Measurements from ENCODE around the gene SDK1.

The SDK1 gene

GRCh38 chr7:3862774-3863173 lies 561.7 kb downstream of the SDK1 start:
- H2BK5ac ChIP-seq (ENCODE audit: low read depth, low read length, poor library complexity, severe bottlenecking): no peak overlapping the region
- no peak overlapping the region for H2BK120ac ChIP-seq (ENCODE audit: low read depth, low read length)
- no peak overlapping the region for H3K23ac ChIP-seq (ENCODE audit: low read length in 2 of 2)
- H3K4me2 ChIP-seq (ENCODE audit: low read length, poor library complexity, severe bottlenecking): no peak overlapping the region
- no peak overlapping the region for H2BK15ac ChIP-seq (ENCODE audit: low read depth, poor library complexity, severe bottlenecking)
- H3K4me1 ChIP-seq (ENCODE audit: control insufficient read depth, insufficient read depth, low read depth, low read length): no peaks in the 10 kb centered on the region
- DNase-seq: no peak
- no peak overlapping the region for H3K4me3 ChIP-seq (ENCODE audit: insufficient read depth in 1 of 2, low read depth in 1 of 2, low read length in 2 of 2)
- H3K79me1 ChIP-seq (replicated peaks; ENCODE audit: low read length, poor library complexity, severe bottlenecking): no peaks in the 10 kb centered on the region
- H2AFZ ChIP-seq (ENCODE audit: low read depth, low read length): no peak overlapping the region
- 76% methylated on average over 4 of the region's 4 CpGs for WGBS
- H3K9ac ChIP-seq (ENCODE audit: low read length): no peak overlapping the region
- no peak overlapping the region for H3K27ac ChIP-seq (ENCODE audit: low read length, poor library complexity, severe bottlenecking)
- no peak overlapping the region for H2AK5ac ChIP-seq (ENCODE audit: low read length, severe bottlenecking)
- H4K91ac ChIP-seq (ENCODE audit: low read length): peak overlapping the region; percentile 22
- H3K14ac ChIP-seq (ENCODE audit: low read length in 2 of 2): no peak overlapping the region
- no peaks in the 10 kb centered on the region for H3K36me3 ChIP-seq (ENCODE audit: control insufficient read depth in 1 of 2, insufficient read depth in 2 of 2, low read depth in 1 of 2, low read length in 2 of 2)
- H4K8ac ChIP-seq (ENCODE audit: low read length): no peak overlapping the region
- H3K4ac ChIP-seq (ENCODE audit: low read depth in 1 of 2, low read length in 2 of 2): no peak overlapping the region
- peaks cover 14% of the 10 kb centered on the region for H3K9me3 ChIP-seq (ENCODE audit: control insufficient read depth, low read length)
- peak overlapping the region in 1 of 2 experiments; percentile 70 for H3K18ac ChIP-seq (ENCODE audit: low read depth in 1 of 2, low read length in 2 of 2)
- peak overlapping the region in 1 of 2 experiments; percentile 68 for H2BK12ac ChIP-seq (ENCODE audit: low read length in 2 of 2)
- H3K27me3 ChIP-seq (ENCODE audit: control insufficient read depth in 1 of 2, insufficient read depth in 1 of 2, low read length in 2 of 2): no peaks in the 10 kb centered on the region

GRCh38 chr7:3866277-3866676 lies 565.2 kb downstream of the SDK1 start:
- Histone ChIP-seq H2BK5ac (ENCODE audit: low read depth, low read length, poor library complexity, severe bottlenecking) (no peak overlapping the region), H3K18ac (ENCODE audit: low read depth in 1 of 2, low read length in 2 of 2) (no peak overlapping the region), H3K4me3 (ENCODE audit: insufficient read depth in 1 of 2, low read depth in 1 of 2, low read length in 2 of 2) (no peak overlapping the region), H3K36me3 (ENCODE audit: control insufficient read depth in 1 of 2, insufficient read depth in 2 of 2, low read depth in 1 of 2, low read length in 2 of 2) (no peaks in the 10 kb centered on the region), H3K27ac (ENCODE audit: low read length, poor library complexity, severe bottlenecking) (no peak overlapping the region), H3K14ac (ENCODE audit: low read length in 2 of 2) (no peak overlapping the region), H2AFZ (ENCODE audit: low read depth, low read length) (no peak overlapping the region), H3K27me3 (ENCODE audit: control insufficient read depth in 1 of 2, insufficient read depth in 1 of 2, low read length in 2 of 2) (no peaks in the 10 kb centered on the region), H3K4me1 (ENCODE audit: control insufficient read depth, insufficient read depth, low read depth, low read length) (no peaks in the 10 kb centered on the region), H3K4ac (ENCODE audit: low read depth in 1 of 2, low read length in 2 of 2) (no peak overlapping the region), H2BK12ac (ENCODE audit: low read length in 2 of 2) (no peak overlapping the region), H3K9me3 (ENCODE audit: control insufficient read depth, low read length) (peaks cover 16% of the 10 kb centered on the region), H4K8ac (ENCODE audit: low read length) (no peak overlapping the region), H3K4me2 (ENCODE audit: low read length, poor library complexity, severe bottlenecking) (no peak overlapping the region), H3K9ac (ENCODE audit: low read length) (no peak overlapping the region), H4K91ac (ENCODE audit: low read length) (no peak overlapping the region), H2BK120ac (ENCODE audit: low read depth, low read length) (no peak overlapping the region), H2BK15ac (ENCODE audit: low read depth, poor library complexity, severe bottlenecking) (no peak overlapping the region), H2AK5ac (ENCODE audit: low read length, severe bottlenecking) (no peak overlapping the region), H3K79me1 (replicated peaks; ENCODE audit: low read length, poor library complexity, severe bottlenecking) (no peaks in the 10 kb centered on the region), H3K23ac (ENCODE audit: low read length in 2 of 2) (no peak overlapping the region)
- WGBS: 89% methylated on average over 5 of the region's 5 CpGs
- no peak for DNase-seq

- H3K18ac ChIP-seq (ENCODE audit: low read depth in 1 of 2, low read length in 2 of 2): no peak overlapping the region
- no peaks in the 10 kb centered on the region for H3K27me3 ChIP-seq (ENCODE audit: control insufficient read depth in 1 of 2, insufficient read depth in 1 of 2, low read length in 2 of 2)
- 70% methylated on average over 5 of the region's 5 CpGs for WGBS
- H3K4me2 ChIP-seq (ENCODE audit: low read length, poor library complexity, severe bottlenecking): no peak overlapping the region
- no peak overlapping the region for H2BK15ac ChIP-seq (ENCODE audit: low read depth, poor library complexity, severe bottlenecking)
- no peak overlapping the region for H3K27ac ChIP-seq (ENCODE audit: low read length, poor library complexity, severe bottlenecking)
- peak; percentile 57 for DNase-seq
- H3K9me3 ChIP-seq (ENCODE audit: control insufficient read depth, low read length): peaks cover 22% of the 10 kb centered on the region
- H2BK12ac ChIP-seq (ENCODE audit: low read length in 2 of 2): no peak overlapping the region
- H3K9ac ChIP-seq (ENCODE audit: low read length): no peak overlapping the region
- no peak overlapping the region for H3K4me3 ChIP-seq (ENCODE audit: insufficient read depth in 1 of 2, low read depth in 1 of 2, low read length in 2 of 2)
- H3K79me1 ChIP-seq (replicated peaks; ENCODE audit: low read length, poor library complexity, severe bottlenecking): no peaks in the 10 kb centered on the region
- no peaks in the 10 kb centered on the region for H3K36me3 ChIP-seq (ENCODE audit: control insufficient read depth in 1 of 2, insufficient read depth in 2 of 2, low read depth in 1 of 2, low read length in 2 of 2)
- no peak overlapping the region for H3K23ac ChIP-seq (ENCODE audit: low read length in 2 of 2)
- no peak overlapping the region for H2BK120ac ChIP-seq (ENCODE audit: low read depth, low read length)
- no peak overlapping the region for H2AFZ ChIP-seq (ENCODE audit: low read depth, low read length)
- no peak overlapping the region for H4K8ac ChIP-seq (ENCODE audit: low read length)
- no peak overlapping the region for H3K4ac ChIP-seq (ENCODE audit: low read depth in 1 of 2, low read length in 2 of 2)
- no peak overlapping the region for H2AK5ac ChIP-seq (ENCODE audit: low read length, severe bottlenecking)
- H4K91ac ChIP-seq (ENCODE audit: low read length): no peak overlapping the region
- H2BK5ac ChIP-seq (ENCODE audit: low read depth, low read length, poor library complexity, severe bottlenecking): no peak overlapping the region
- no peaks in the 10 kb centered on the region for H3K4me1 ChIP-seq (ENCODE audit: control insufficient read depth, insufficient read depth, low read depth, low read length)
- no peak overlapping the region for H3K14ac ChIP-seq (ENCODE audit: low read length in 2 of 2)
Observed at GRCh38 chr7:3867863-3868262, 566.8 kb downstream of the SDK1 start.

- H2BK12ac ChIP-seq (ENCODE audit: low read length in 2 of 2): no peak overlapping the region
- no peak overlapping the region for H3K14ac ChIP-seq (ENCODE audit: low read length in 2 of 2)
- no peak overlapping the region for H3K4me3 ChIP-seq (ENCODE audit: insufficient read depth in 1 of 2, low read depth in 1 of 2, low read length in 2 of 2)
- H3K36me3 ChIP-seq (ENCODE audit: control insufficient read depth in 1 of 2, insufficient read depth in 2 of 2, low read depth in 1 of 2, low read length in 2 of 2): no peaks in the 10 kb centered on the region
- no peak overlapping the region for H4K8ac ChIP-seq (ENCODE audit: low read length)
- no peak overlapping the region for H3K4ac ChIP-seq (ENCODE audit: low read depth in 1 of 2, low read length in 2 of 2)
- WGBS: 98% methylated on average over 14 of the region's 14 CpGs
- H3K18ac ChIP-seq (ENCODE audit: low read depth in 1 of 2, low read length in 2 of 2): no peak overlapping the region
- H2AK5ac ChIP-seq (ENCODE audit: low read length, severe bottlenecking): no peak overlapping the region
- no peaks in the 10 kb centered on the region for H3K27me3 ChIP-seq (ENCODE audit: control insufficient read depth in 1 of 2, insufficient read depth in 1 of 2, low read length in 2 of 2)
- DNase-seq: no peak
- H2BK15ac ChIP-seq (ENCODE audit: low read depth, poor library complexity, severe bottlenecking): no peak overlapping the region
- H2AFZ ChIP-seq (ENCODE audit: low read depth, low read length): no peak overlapping the region
- no peak overlapping the region for H3K27ac ChIP-seq (ENCODE audit: low read length, poor library complexity, severe bottlenecking)
- peaks cover 8% of the 10 kb centered on the region for H3K9me3 ChIP-seq (ENCODE audit: control insufficient read depth, low read length)
- H3K9ac ChIP-seq (ENCODE audit: low read length): no peak overlapping the region
- no peak overlapping the region for H4K91ac ChIP-seq (ENCODE audit: low read length)
- H2BK5ac ChIP-seq (ENCODE audit: low read depth, low read length, poor library complexity, severe bottlenecking): no peak overlapping the region
- no peak overlapping the region for H3K23ac ChIP-seq (ENCODE audit: low read length in 2 of 2)
- no peak overlapping the region for H2BK120ac ChIP-seq (ENCODE audit: low read depth, low read length)
- H3K79me1 ChIP-seq (replicated peaks; ENCODE audit: low read length, poor library complexity, severe bottlenecking): peaks cover 1% of the 10 kb centered on the region
- no peaks in the 10 kb centered on the region for H3K4me1 ChIP-seq (ENCODE audit: control insufficient read depth, insufficient read depth, low read depth, low read length)
- no peak overlapping the region for H3K4me2 ChIP-seq (ENCODE audit: low read length, poor library complexity, severe bottlenecking)
Observed at GRCh38 chr7:3879355-3880075, 578.5 kb downstream of the SDK1 start.

Data from mesenchymal stem cell (in vitro differentiated cells and primary cell).